ENCODE results near the gene SLC37A2.

- no peak for TF ChIP-seq CTCF (IDR thresholded peaks at IDR 0.05)
- no peak for TF ChIP-seq EZH2 (IDR thresholded peaks at IDR 0.05)
Measured at GRCh38 chr11:125111001-125111342, 47.9 kb downstream of the SLC37A2 start.
